ENCODE measurements around the gene MYL5.

MYL5 gene

DNA sequence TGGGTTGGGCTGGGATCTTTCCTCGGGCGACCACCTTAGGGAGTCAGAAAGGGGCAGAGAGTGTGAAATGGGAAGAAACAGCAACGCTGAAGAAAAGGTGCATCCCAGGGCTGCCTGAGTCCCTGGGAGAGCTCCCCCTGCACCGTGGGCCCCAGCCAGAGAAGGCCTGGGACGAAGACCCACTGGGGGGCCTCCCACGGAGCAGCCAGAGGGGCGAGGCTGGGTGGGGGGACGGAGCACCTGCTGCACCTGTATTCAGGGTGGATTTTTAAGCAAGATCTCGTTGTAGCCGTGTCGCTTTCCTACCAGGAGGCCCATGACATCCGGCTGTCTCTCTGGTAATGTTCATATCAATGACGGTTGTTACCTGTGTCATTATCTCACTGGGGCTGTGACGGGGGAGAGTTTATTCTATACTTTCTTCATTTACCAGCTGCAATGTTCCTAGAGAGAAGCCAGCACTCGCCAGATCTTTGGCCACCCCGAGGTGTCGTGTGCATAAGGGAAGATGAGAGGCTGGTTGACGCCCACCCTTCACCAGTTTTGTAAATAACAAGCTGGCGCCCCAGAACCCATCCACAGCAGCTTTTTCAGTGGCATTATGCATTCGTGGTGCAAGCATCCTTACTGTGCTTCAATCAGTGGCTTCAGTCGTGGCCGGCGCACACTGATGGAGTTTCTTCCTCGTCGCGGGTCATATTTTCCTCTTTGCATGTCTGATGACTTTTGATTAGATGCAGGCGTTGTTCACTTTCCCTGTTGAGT lies 25.7 kb downstream of the MYL5 start:
- H4K5ac ChIP-seq (ENCODE audit: low read length) = no peak overlapping the region
- H4K8ac ChIP-seq (ENCODE audit: low read depth, low read length) = no peak overlapping the region
- H3K56ac ChIP-seq (ENCODE audit: low read length) = no peak overlapping the region
- no peak overlapping the region for H3K27ac ChIP-seq (ENCODE audit: low read depth, low read length)
- DNase-seq = no peak
- H3K36me3 ChIP-seq (ENCODE audit: control insufficient read depth, insufficient read depth, low read length) = no peaks in the 10 kb centered on the region
- no peak overlapping the region for H3K23ac ChIP-seq (ENCODE audit: low read length)
- H2AK5ac ChIP-seq (ENCODE audit: low read length) = no peak overlapping the region
- H3K4me3 ChIP-seq (ENCODE audit: low read length) = no peak overlapping the region
- H3K4ac ChIP-seq (ENCODE audit: low read depth, low read length) = no peak overlapping the region
- H2BK5ac ChIP-seq (ENCODE audit: low read length) = no peak overlapping the region
- H3K79me1 ChIP-seq (ENCODE audit: low read length) = no peaks in the 10 kb centered on the region
- H3K4me1 ChIP-seq (ENCODE audit: control insufficient read depth, low read depth, low read length) = no peaks in the 10 kb centered on the region
- no peaks in the 10 kb centered on the region for H3K27me3 ChIP-seq (ENCODE audit: insufficient read depth, low read length, poor library complexity)
- no peak overlapping the region for H3K4me2 ChIP-seq (ENCODE audit: low read length)
- no peak overlapping the region for H2BK15ac ChIP-seq (replicated peaks; ENCODE audit: low read depth)
- no peak overlapping the region for H2BK120ac ChIP-seq (ENCODE audit: low read depth, low read length)
- WGBS (ENCODE audit: extremely low coverage, insufficient coverage, low lambda C conversion rate) = no CpG with 5 or more reads among the region's 27 CpGs
- H3K9ac ChIP-seq (ENCODE audit: low read length) = no peak overlapping the region
- no peak overlapping the region for H3K18ac ChIP-seq (ENCODE audit: low read length)
- H3K79me2 ChIP-seq (ENCODE audit: control insufficient read depth, insufficient read depth, low read length) = no peaks in the 10 kb centered on the region

DNA sequence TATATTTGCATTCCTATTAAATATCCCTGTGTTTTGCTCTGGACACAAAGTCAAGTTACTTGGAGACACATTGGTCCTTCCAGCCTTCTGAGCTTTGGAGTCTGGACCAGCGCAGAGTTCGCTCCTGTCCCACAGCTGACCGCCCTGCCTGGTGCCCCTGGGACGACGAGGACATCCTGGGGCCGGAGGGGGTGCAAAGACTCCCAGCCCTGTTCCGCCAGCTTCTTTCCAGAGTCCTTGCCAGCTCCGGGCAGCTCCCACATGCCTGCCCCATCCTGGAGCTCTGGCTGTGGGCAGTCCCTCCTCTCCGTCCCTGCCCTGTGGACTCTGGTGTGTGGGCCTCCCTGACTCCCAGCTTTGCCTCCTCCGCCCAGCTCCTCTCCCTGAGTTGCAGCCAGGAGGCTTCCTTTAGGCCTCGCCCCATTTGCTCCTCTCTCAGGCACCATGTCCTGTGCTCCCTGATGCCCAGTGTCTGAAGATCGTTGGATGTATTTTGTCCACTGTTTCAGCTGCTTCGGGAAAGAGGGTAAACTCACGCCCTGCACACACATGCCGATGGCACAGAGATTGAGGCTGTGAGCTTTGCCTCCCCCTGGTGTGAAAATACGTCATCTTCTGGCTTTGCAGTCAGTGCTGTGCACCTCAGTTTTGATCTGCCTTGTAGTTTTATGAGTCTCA lies 26.4 kb downstream of the MYL5 start:
- Histone ChIP-seq H2AK5ac (ENCODE audit: low read length) (no peak overlapping the region), H3K18ac (ENCODE audit: low read length) (no peak overlapping the region), H3K27ac (ENCODE audit: low read depth, low read length) (no peak overlapping the region), H3K4me2 (ENCODE audit: low read length) (no peak overlapping the region), H4K8ac (ENCODE audit: low read depth, low read length) (no peak overlapping the region), H2BK120ac (ENCODE audit: low read depth, low read length) (no peak overlapping the region), H3K79me1 (ENCODE audit: low read length) (no peaks in the 10 kb centered on the region), H4K5ac (ENCODE audit: low read length) (no peak overlapping the region), H3K9ac (ENCODE audit: low read length) (no peak overlapping the region), H3K27me3 (ENCODE audit: insufficient read depth, low read length, poor library complexity) (no peaks in the 10 kb centered on the region), H3K79me2 (ENCODE audit: control insufficient read depth, insufficient read depth, low read length) (no peaks in the 10 kb centered on the region), H3K4me1 (ENCODE audit: control insufficient read depth, low read depth, low read length) (no peaks in the 10 kb centered on the region), H2BK5ac (ENCODE audit: low read length) (no peak overlapping the region), H3K23ac (ENCODE audit: low read length) (no peak overlapping the region), H2BK15ac (replicated peaks; ENCODE audit: low read depth) (no peak overlapping the region), H3K4me3 (ENCODE audit: low read length) (no peak overlapping the region), H3K4ac (ENCODE audit: low read depth, low read length) (no peak overlapping the region), H3K36me3 (ENCODE audit: control insufficient read depth, insufficient read depth, low read length) (no peaks in the 10 kb centered on the region), H3K56ac (ENCODE audit: low read length) (no peak overlapping the region)
- no peak for DNase-seq
- WGBS (ENCODE audit: extremely low coverage, insufficient coverage, low lambda C conversion rate) = no CpG with 5 or more reads among the region's 16 CpGs

DNA sequence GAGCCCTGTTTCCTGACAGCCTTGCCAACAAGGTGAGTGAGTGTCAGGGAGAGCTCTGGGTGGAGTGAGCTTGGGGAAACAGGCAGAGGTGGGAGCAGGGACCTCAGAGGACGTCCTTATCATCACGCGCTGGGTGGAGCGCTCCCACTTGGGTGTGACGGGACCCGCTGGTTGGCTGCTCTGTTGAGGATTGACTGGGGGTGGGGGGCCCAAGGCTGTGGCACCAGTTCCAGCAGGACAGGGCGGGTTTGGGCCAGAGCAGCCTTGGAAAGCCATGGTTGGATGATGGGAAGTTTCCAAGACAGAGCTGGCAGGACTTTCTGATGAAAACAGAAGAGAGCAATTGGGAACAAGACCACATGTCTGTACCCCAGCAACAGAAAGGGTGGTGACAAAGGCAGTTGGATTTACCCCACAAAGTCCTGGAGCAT lies 28.3 kb downstream of the MYL5 start:
- Histone ChIP-seq H3K56ac (ENCODE audit: low read length) (no peak overlapping the region), H3K27ac (ENCODE audit: low read depth, low read length) (no peak overlapping the region), H3K4ac (ENCODE audit: low read depth, low read length) (no peak overlapping the region), H3K23ac (ENCODE audit: low read length) (no peak overlapping the region), H3K18ac (ENCODE audit: low read length) (no peak overlapping the region), H4K5ac (ENCODE audit: low read length) (no peak overlapping the region), H3K9ac (ENCODE audit: low read length) (no peak overlapping the region), H3K4me1 (ENCODE audit: control insufficient read depth, low read depth, low read length) (no peaks in the 10 kb centered on the region), H3K4me3 (ENCODE audit: low read length) (no peak overlapping the region), H2AK5ac (ENCODE audit: low read length) (no peak overlapping the region), H3K4me2 (ENCODE audit: low read length) (no peak overlapping the region), H3K36me3 (ENCODE audit: control insufficient read depth, insufficient read depth, low read length) (no peaks in the 10 kb centered on the region), H4K8ac (ENCODE audit: low read depth, low read length) (no peak overlapping the region), H2BK120ac (ENCODE audit: low read depth, low read length) (no peak overlapping the region), H2BK5ac (ENCODE audit: low read length) (no peak overlapping the region), H2BK15ac (replicated peaks; ENCODE audit: low read depth) (no peak overlapping the region), H3K79me1 (ENCODE audit: low read length) (peaks cover 4% of the 10 kb centered on the region), H3K27me3 (ENCODE audit: insufficient read depth, low read length, poor library complexity) (no peaks in the 10 kb centered on the region), H3K79me2 (ENCODE audit: control insufficient read depth, insufficient read depth, low read length) (peaks cover 11% of the 10 kb centered on the region)
- no CpG with 5 or more reads among the region's 7 CpGs for WGBS (ENCODE audit: extremely low coverage, insufficient coverage, low lambda C conversion rate)
- DNase-seq = no peak

DNA sequence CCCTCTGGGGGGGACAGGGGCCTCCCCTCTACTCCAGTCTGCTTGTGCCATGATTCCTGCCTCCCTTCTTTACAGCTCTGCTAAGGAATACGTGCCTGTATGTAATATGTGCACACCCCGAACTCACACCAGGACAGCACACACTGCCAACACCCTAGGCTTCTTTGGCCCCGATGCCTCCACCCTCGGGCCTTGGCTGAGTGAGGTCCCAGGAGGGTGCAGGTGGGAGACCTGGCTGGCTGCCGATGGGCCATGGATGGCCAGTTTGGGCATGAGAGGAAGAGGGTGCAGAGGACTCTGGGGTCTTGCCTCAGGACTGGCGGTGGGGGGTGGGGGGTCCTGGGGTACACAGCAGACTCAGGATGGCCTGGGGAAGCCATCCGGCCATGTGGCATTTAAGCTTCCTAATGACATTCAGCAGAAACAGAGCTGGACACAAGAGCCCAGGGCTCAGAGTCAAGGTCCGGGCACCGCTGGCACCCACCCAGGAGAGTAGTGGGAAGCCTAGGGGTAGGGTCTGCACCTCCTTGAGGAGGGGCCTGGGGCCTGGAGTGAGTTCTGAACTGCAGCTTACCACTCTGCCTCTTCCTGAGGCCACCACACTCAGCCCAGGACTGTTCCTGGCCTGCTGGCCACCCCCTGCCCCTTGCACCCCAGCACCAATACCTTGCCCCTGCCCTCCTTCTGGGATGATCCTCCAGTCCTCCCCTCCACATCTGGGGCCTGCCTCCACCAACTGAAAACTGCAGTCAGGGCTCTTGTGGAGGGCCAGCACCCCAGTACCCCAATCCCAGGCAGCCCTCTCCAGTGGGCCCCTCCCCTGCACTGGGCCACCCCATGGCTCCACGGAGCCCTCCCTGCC lies 29.2 kb downstream of the MYL5 start:
- Histone ChIP-seq H3K56ac (ENCODE audit: low read length) (no peak overlapping the region), H3K4me3 (ENCODE audit: low read length) (no peak overlapping the region), H2BK15ac (replicated peaks; ENCODE audit: low read depth) (no peak overlapping the region), H3K18ac (ENCODE audit: low read length) (no peak overlapping the region), H3K27me3 (ENCODE audit: insufficient read depth, low read length, poor library complexity) (no peaks in the 10 kb centered on the region), H3K23ac (ENCODE audit: low read length) (no peak overlapping the region), H2BK5ac (ENCODE audit: low read length) (no peak overlapping the region), H2BK120ac (ENCODE audit: low read depth, low read length) (no peak overlapping the region), H3K4ac (ENCODE audit: low read depth, low read length) (no peak overlapping the region), H2AK5ac (ENCODE audit: low read length) (no peak overlapping the region), H3K79me1 (ENCODE audit: low read length) (peaks cover 8% of the 10 kb centered on the region), H3K9ac (ENCODE audit: low read length) (no peak overlapping the region), H3K36me3 (ENCODE audit: control insufficient read depth, insufficient read depth, low read length) (no peaks in the 10 kb centered on the region), H3K79me2 (ENCODE audit: control insufficient read depth, insufficient read depth, low read length) (peaks cover 18% of the 10 kb centered on the region), H3K4me1 (ENCODE audit: control insufficient read depth, low read depth, low read length) (no peaks in the 10 kb centered on the region), H4K5ac (ENCODE audit: low read length) (no peak overlapping the region), H3K4me2 (ENCODE audit: low read length) (no peak overlapping the region), H4K8ac (ENCODE audit: low read depth, low read length) (no peak overlapping the region), H3K27ac (ENCODE audit: low read depth, low read length) (no peak overlapping the region)
- no CpG with 5 or more reads among the region's 10 CpGs for WGBS (ENCODE audit: extremely low coverage, insufficient coverage, low lambda C conversion rate)
- no peak for DNase-seq

DNA sequence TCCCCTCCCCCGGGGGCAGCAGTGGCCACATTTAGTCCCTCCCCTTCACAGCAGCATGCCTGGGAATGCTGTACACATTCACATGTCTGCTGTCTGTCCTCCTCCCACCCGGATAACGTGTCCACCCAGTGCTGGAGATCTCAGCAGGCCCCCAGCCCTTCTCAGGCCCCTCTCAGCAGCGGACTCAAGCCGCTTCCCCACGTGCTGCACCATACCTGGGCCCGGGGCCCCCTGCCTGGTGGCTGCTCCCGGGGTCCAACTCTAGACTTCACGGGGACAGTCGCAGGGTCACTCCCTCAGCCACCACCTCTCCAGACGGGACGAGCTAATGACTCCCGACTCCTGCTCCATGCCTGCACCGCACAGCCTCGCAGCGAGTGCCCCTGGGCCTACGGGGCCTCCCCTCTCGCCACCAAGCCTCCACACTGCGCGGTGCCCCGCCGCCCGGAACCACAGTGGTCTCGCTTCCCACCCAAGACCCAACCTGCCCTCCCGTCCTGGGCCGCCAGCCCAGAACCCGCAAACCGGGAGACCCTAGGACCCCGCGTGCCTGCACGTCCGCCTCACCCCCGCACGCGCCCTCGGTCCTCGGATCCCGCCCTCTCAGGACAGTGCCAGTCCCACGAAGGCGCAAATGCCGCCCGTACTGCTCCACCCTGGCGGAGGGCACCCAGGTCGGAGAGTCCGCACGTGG lies 30.0 kb downstream of the MYL5 start:
- Histone ChIP-seq H4K5ac (ENCODE audit: low read length) (no peak overlapping the region), H3K23ac (ENCODE audit: low read length) (no peak overlapping the region), H3K18ac (ENCODE audit: low read length) (no peak overlapping the region), H3K9ac (ENCODE audit: low read length) (no peak overlapping the region), H3K27me3 (ENCODE audit: insufficient read depth, low read length, poor library complexity) (no peaks in the 10 kb centered on the region), H3K79me1 (ENCODE audit: low read length) (peaks cover 14% of the 10 kb centered on the region), H3K79me2 (ENCODE audit: control insufficient read depth, insufficient read depth, low read length) (peaks cover 25% of the 10 kb centered on the region), H2BK15ac (replicated peaks; ENCODE audit: low read depth) (no peak overlapping the region), H2BK120ac (ENCODE audit: low read depth, low read length) (no peak overlapping the region), H3K56ac (ENCODE audit: low read length) (no peak overlapping the region), H3K4me2 (ENCODE audit: low read length) (no peak overlapping the region), H4K8ac (ENCODE audit: low read depth, low read length) (no peak overlapping the region), H2BK5ac (ENCODE audit: low read length) (no peak overlapping the region), H3K4me3 (ENCODE audit: low read length) (no peak overlapping the region), H2AK5ac (ENCODE audit: low read length) (no peak overlapping the region), H3K27ac (ENCODE audit: low read depth, low read length) (no peak overlapping the region), H3K36me3 (ENCODE audit: control insufficient read depth, insufficient read depth, low read length) (no peaks in the 10 kb centered on the region), H3K4me1 (ENCODE audit: control insufficient read depth, low read depth, low read length) (no peaks in the 10 kb centered on the region), H3K4ac (ENCODE audit: low read depth, low read length) (no peak overlapping the region)
- no peak for DNase-seq
- WGBS (ENCODE audit: extremely low coverage, insufficient coverage, low lambda C conversion rate) = no CpG with 5 or more reads among the region's 46 CpGs

Data from mesendoderm (in vitro differentiated cells).